Keratinocyte (primary cell): ENCODE measurements around the gene MRPS18A. TPM values are rescaled to one million over a fixed set of nuclear protein-coding genes. Genes with fewer than 3 reads are reported as not detected.

Experiments used
- DNase-seq: peaks from one replicate; pipeline ENCODE4 v3.0.0-alpha.2; 2011; ENCODE audit warnings: low read depth, missing footprints, low spot score
- FAIRE-seq: peaks from 2 replicates; lab custom pipeline; 2011; peaks lifted over from hg19 to GRCh38; lab: Jason Lieb, UNC
- H2AFZ ChIP-seq: 2 replicates; pipeline ENCODE4 v1.6.0; 2012; ENCODE audit warnings: low read length, control low read depth, inconsistent platforms; ENCODE audit not compliant: control insufficient read depth
- H3K27ac ChIP-seq: 2 replicates; pipeline ENCODE4 v1.5.1; 2011; ENCODE audit warnings: low read length; ENCODE audit not compliant: control insufficient read depth, insufficient read depth
- H3K27me3 ChIP-seq: 3 replicates; pipeline ENCODE4 v1.6.0; 2011; ENCODE audit warnings: low read length; ENCODE audit not compliant: control insufficient read depth, insufficient read depth; ENCODE audit errors: extremely low read depth
- H3K36me3 ChIP-seq, 2 experiments: 2 replicates in 1 of 2; 3 replicates in 1 of 2; pipeline ENCODE4 v1.5.1; 2011; ENCODE audit warnings: low read length in 2 of 2, mild to moderate bottlenecking in 1 of 2; ENCODE audit not compliant: control insufficient read depth in 2 of 2, insufficient read depth in 2 of 2; ENCODE audit errors: extremely low read depth in 1 of 2
- H3K4me1 ChIP-seq: 3 replicates; pipeline ENCODE4 v1.5.1; 2011; ENCODE audit warnings: low read length; ENCODE audit not compliant: control insufficient read depth, insufficient read depth; ENCODE audit errors: extremely low read depth
- H3K4me2 ChIP-seq: 3 replicates; pipeline ENCODE4 v1.6.0; 2011; ENCODE audit warnings: low read depth, low read length; ENCODE audit not compliant: control insufficient read depth, insufficient read depth; ENCODE audit errors: extremely low read depth
- H3K4me3 ChIP-seq, 3 experiments: fragments of 200-600 bp in 1 of 3; sonication (generic) in 1 of 3; 2 replicates in 2 of 3; 3 replicates in 1 of 3; pipeline ENCODE4 v1.5.1; 2011 to 2016; ENCODE audit warnings: low read length in 3 of 3, mild to moderate bottlenecking in 3 of 3, control low read depth in 2 of 3, inconsistent platforms in 1 of 3, low read depth in 1 of 3, mixed read lengths in 1 of 3, mixed run types in 1 of 3, moderate library complexity in 1 of 3; ENCODE audit not compliant: control insufficient read depth in 2 of 3, insufficient read depth in 2 of 3; ENCODE audit errors: extremely low read depth in 1 of 3
- H3K79me2 ChIP-seq: 2 replicates; pipeline ENCODE4 v1.6.0; 2012; ENCODE audit warnings: low read length; ENCODE audit not compliant: control insufficient read depth, insufficient read depth
- H3K9ac ChIP-seq: 3 replicates; pipeline ENCODE4 v1.6.0; 2011; ENCODE audit warnings: low read length; ENCODE audit not compliant: control insufficient read depth, insufficient read depth; ENCODE audit errors: extremely low read depth
- H3K9me1 ChIP-seq: 3 replicates; pipeline ENCODE4 v1.6.0; 2011; ENCODE audit warnings: low read length; ENCODE audit not compliant: control insufficient read depth, insufficient read depth; ENCODE audit errors: extremely low read depth
- H3K9me3 ChIP-seq: 2 replicates; pipeline ENCODE4 v1.5.1; 2012; ENCODE audit warnings: low read depth, low read length; ENCODE audit not compliant: control insufficient read depth
- H4K20me1 ChIP-seq: 3 replicates; pipeline ENCODE4 v1.6.0; 2011; ENCODE audit warnings: low read length; ENCODE audit not compliant: control insufficient read depth, insufficient read depth; ENCODE audit errors: extremely low read depth
- EZH2 ChIP-seq: IDR thresholded peaks from one replicate; pipeline ENCODE4 v1.6.1; 2012; ENCODE audit warnings: inconsistent platforms, mild to moderate bottlenecking, low read length, moderate library complexity
- dilution Hi-C: fragments of 300-500 bp; cut with MboI; formaldehyde crosslinking; loops from one replicate; pipeline ENCODE4 v1.7.0; 2020; ENCODE audit warnings: low sequenced_read_pairs; ENCODE audit not compliant: extremely low pct_ligation_motif_present
- polyA plus RNA-seq, 5 experiments: library from polyadenylated mRNA; depleted of rRNA in 3 of 5; stranded (reverse) in 3 of 5; stranded (forward) in 1 of 5; unstranded in 1 of 5; fragments of >200 nt; gene quantifications; 1 replicate in 1 of 5; 2 replicates in 3 of 5; 3 replicates in 1 of 5; pipeline versions ENCODE4 v1.2.1 to v1.2.3, GENCODE V29; 2011 to 2012; ENCODE audit warnings: missing spikeins in 2 of 5, low read depth in 1 of 5, low replicate concordance in 1 of 5
- TF ChIP-seq, protein P1 (sequence below), 3 experiments: IDR thresholded peaks in 1 of 3; conservative IDR thresholded peaks in 1 of 3; optimal IDR thresholded peaks in 1 of 3; 2 replicates in 2 of 3; 3 replicates in 1 of 3; pipeline versions ENCODE3 to v1.5.1; 2011; ENCODE audit warnings: low read length in 3 of 3, mild to moderate bottlenecking in 3 of 3, moderate library complexity in 2 of 3, control low read depth in 1 of 3, inconsistent platforms in 1 of 3; ENCODE audit not compliant: insufficient read depth in 2 of 3; ENCODE audit errors: extremely low read depth in 1 of 3

Gene MRPS18A
- polyA plus RNA-seq, 1 donor (not counting 4 experiments of a cell fraction or from before 2014, with no cell fraction given), result 48.8 TPM

GRCh38 chr6:43717822-43718221 lies 30.2 kb upstream of the MRPS18A start:
- FAIRE-seq (no peak), DNase-seq (no peak)
- no peak for TF ChIP-seq EZH2
- TF ChIP-seq, protein P1, sequence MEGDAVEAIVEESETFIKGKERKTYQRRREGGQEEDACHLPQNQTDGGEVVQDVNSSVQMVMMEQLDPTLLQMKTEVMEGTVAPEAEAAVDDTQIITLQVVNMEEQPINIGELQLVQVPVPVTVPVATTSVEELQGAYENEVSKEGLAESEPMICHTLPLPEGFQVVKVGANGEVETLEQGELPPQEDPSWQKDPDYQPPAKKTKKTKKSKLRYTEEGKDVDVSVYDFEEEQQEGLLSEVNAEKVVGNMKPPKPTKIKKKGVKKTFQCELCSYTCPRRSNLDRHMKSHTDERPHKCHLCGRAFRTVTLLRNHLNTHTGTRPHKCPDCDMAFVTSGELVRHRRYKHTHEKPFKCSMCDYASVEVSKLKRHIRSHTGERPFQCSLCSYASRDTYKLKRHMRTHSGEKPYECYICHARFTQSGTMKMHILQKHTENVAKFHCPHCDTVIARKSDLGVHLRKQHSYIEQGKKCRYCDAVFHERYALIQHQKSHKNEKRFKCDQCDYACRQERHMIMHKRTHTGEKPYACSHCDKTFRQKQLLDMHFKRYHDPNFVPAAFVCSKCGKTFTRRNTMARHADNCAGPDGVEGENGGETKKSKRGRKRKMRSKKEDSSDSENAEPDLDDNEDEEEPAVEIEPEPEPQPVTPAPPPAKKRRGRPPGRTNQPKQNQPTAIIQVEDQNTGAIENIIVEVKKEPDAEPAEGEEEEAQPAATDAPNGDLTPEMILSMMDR (optimal IDR thresholded peaks at IDR 0.05 in 1 of 3, IDR thresholded peaks at IDR 0.05 in 1 of 3, conservative IDR thresholded peaks at IDR 0.05 in 1 of 3; ENCODE audit: extremely low read depth in 1 of 3, insufficient read depth in 2 of 3, low read length in 3 of 3), result no peak
- Histone ChIP-seq H3K4me3 (no peak overlapping the region), H3K27ac (no peak overlapping the region), H4K20me1 (no peaks in the 10 kb centered on the region), H3K79me2 (no peaks in the 10 kb centered on the region), H2AFZ (no peak overlapping the region), H3K4me1 (no peaks in the 10 kb centered on the region), H3K4me2 (no peak overlapping the region), H3K9me3 (no peaks in the 10 kb centered on the region), H3K27me3 (peaks cover 13% of the 10 kb centered on the region), H3K9me1 (no peaks in the 10 kb centered on the region), H3K36me3 (no peaks in the 10 kb centered on the region), H3K9ac (no peak overlapping the region)
- dilution Hi-C loops, result no loop called here

- Histone ChIP-seq H3K4me1 (no peaks in the 10 kb centered on the region), H3K36me3 (no peaks in the 10 kb centered on the region), H3K27me3 (peaks cover 15% of the 10 kb centered on the region), H3K4me3 (no peak overlapping the region), H3K9ac (no peak overlapping the region), H3K79me2 (no peaks in the 10 kb centered on the region), H3K27ac (no peak overlapping the region), H2AFZ (no peak overlapping the region), H3K9me1 (no peaks in the 10 kb centered on the region), H4K20me1 (no peaks in the 10 kb centered on the region), H3K9me3 (no peaks in the 10 kb centered on the region), H3K4me2 (no peak overlapping the region)
- DNase-seq (no peak), FAIRE-seq (no peak)
- TF ChIP-seq EZH2, result no peak
- TF ChIP-seq, protein P1 (optimal IDR thresholded peaks at IDR 0.05 in 1 of 3, IDR thresholded peaks at IDR 0.05 in 1 of 3, conservative IDR thresholded peaks at IDR 0.05 in 1 of 3; ENCODE audit: extremely low read depth in 1 of 3, insufficient read depth in 2 of 3, low read length in 3 of 3), result no peak
- dilution Hi-C loops, result no loop called here
Measured at GRCh38 chr6:43717389-43717788, 29.8 kb upstream of the MRPS18A start.
